Right atrium auricular region (tissue), 2 donors: ENCODE data around the gene NOPCHAP1. TPM values are rescaled to one million over a fixed set of nuclear protein-coding genes. Genes with fewer than 3 reads are reported as not detected.

Experiments
- DNase-seq: peaks from one replicate; pipeline ENCODE4 v3.0.0-alpha.2; 2019; ENCODE audit warnings: low spot score
- H3K27ac ChIP-seq, 2 donors: fragments of 200-600 bp; sonication (generic); 1 replicate in 1 of 2; 2 replicates in 1 of 2; pipeline ENCODE4 v1.5.1; 2016 to 2019
- H3K27me3 ChIP-seq, 2 donors: fragments of 200-600 bp; sonication (generic); one replicate each; pipeline versions ENCODE4 v1.5.1 to v1.6.0; 2017 to 2019
- H3K36me3 ChIP-seq: fragments of 200-600 bp; sonication (generic); one replicate; pipeline ENCODE4 v1.5.1; 2016
- H3K4me1 ChIP-seq, 2 donors: fragments of 200-600 bp; sonication (generic); one replicate each; pipeline versions ENCODE4 v1.5.1 to v1.6.0; 2017 to 2019
- H3K4me3 ChIP-seq, 2 donors: fragments of 200-600 bp; sonication (generic); 1 replicate in 1 of 2; 2 replicates in 1 of 2; pipeline ENCODE4 v1.5.1; 2017 to 2019; ENCODE audit warnings: mild to moderate bottlenecking in 1 of 2, moderate library complexity in 1 of 2
- H3K9me3 ChIP-seq, 2 donors: fragments of 200-600 bp; sonication (generic); one replicate each; pipeline ENCODE4 v1.5.1; 2019
- CTCF ChIP-seq, 2 donors: fragments of 200-600 bp; sonication (generic); IDR thresholded peaks; one replicate each; pipeline ENCODE4 v1.5.1; 2019; ENCODE audit warnings: antibody characterized with exemption in 2 of 2
- total RNA-seq, 2 donors: library from RNA; depleted of rRNA; stranded (reverse); fragments of >200 nt; gene quantifications; one replicate each; pipeline ENCODE4 v1.1.0, GENCODE V29; 2016

NOPCHAP1 gene
- total RNA-seq, 2 donors from 2014 or later: 1.9 to 3.7 TPM

- no peaks in the 10 kb centered on the region for H3K9me3 ChIP-seq
- H3K4me3 ChIP-seq: no peak overlapping the region
- peaks cover 0 to 11% of the 10 kb centered on the region in 2 donors for H3K4me1 ChIP-seq
- H3K27ac ChIP-seq: no peak overlapping the region
- no peaks in the 10 kb centered on the region for H3K27me3 ChIP-seq
- no peaks in the 10 kb centered on the region for H3K36me3 ChIP-seq
- no peak for DNase-seq
- TF ChIP-seq CTCF (IDR thresholded peaks at IDR 0.05): no peak
Measured at GRCh38 chr12:104960464-104960863, 25.7 kb upstream of the NOPCHAP1 start.

DNA sequence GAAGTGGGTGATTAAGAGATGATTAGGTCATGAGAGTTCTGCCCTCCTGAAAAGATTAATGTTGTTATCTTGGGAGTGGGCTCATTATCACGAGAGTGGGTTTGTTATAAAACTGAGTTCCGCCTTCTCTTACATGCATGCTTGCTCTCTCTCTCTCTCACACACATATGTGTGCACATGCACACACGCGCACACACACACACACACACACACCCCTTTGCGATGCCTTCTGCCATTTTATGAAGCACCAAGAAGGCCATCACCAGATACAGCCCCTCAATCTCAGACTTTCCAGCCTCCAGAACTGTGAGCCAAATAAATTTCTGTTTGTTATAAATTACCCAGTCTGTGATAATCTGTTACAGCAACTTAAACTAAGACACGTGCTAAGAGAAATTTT lies 22.4 kb upstream of the NOPCHAP1 start:
- Histone ChIP-seq H3K4me3 (no peak overlapping the region), H3K27me3 (no peaks in the 10 kb centered on the region), H3K4me1 (peaks cover 0 to 6% of the 10 kb centered on the region in 2 donors)

GRCh38 chr12:104964167-104964855 lies 21.8 kb upstream of the NOPCHAP1 start:
- no peak for DNase-seq
- peaks cover 0 to 2% of the 10 kb centered on the region in 2 donors for H3K4me1 ChIP-seq
- no peak overlapping the region for H3K4me3 ChIP-seq
- no peak overlapping the region for H3K27ac ChIP-seq
- H3K27me3 ChIP-seq: no peaks in the 10 kb centered on the region
- no peak for TF ChIP-seq CTCF (IDR thresholded peaks at IDR 0.05)
- no peaks in the 10 kb centered on the region for H3K9me3 ChIP-seq
- no peaks in the 10 kb centered on the region for H3K36me3 ChIP-seq

More for the DNA sequence above, 22.4 kb upstream of the NOPCHAP1 start:
- Histone ChIP-seq H3K36me3 (no peaks in the 10 kb centered on the region), H3K27ac (no peak overlapping the region), H3K9me3 (no peaks in the 10 kb centered on the region)
- no peak for TF ChIP-seq CTCF (IDR thresholded peaks at IDR 0.05)
- DNase-seq: no peak

DNA sequence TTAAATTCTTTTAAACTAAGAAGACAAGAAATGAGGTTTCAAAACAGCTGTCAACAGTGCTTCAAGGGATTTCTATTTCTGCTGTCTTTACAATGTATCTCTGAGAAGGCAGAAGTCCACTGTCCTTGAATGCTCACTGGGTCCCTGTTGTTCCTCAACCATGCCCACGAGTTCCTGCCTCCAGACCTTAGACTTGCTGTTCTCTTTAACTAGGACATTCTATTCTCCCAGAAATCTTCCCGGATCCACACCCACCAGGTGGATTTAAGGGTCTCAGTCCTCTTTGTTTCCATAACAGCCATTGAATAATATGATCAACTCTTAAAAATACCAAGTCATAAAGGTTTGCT lies 21.3 kb upstream of the NOPCHAP1 start:
- Histone ChIP-seq H3K27ac (no peak overlapping the region), H3K4me1 (no peaks in the 10 kb centered on the region), H3K9me3 (no peaks in the 10 kb centered on the region), H3K36me3 (no peaks in the 10 kb centered on the region), H3K27me3 (no peaks in the 10 kb centered on the region), H3K4me3 (no peak overlapping the region)
- no peak for DNase-seq
- TF ChIP-seq CTCF (IDR thresholded peaks at IDR 0.05): no peak

GRCh38 chr12:104966677-104967076 lies 19.4 kb upstream of the NOPCHAP1 start:
- Histone ChIP-seq H3K36me3 (no peaks in the 10 kb centered on the region), H3K9me3 (no peaks in the 10 kb centered on the region), H3K4me1 (no peaks in the 10 kb centered on the region), H3K27me3 (no peaks in the 10 kb centered on the region), H3K4me3 (no peak overlapping the region), H3K27ac (no peak overlapping the region)
- DNase-seq: no peak
- no peak for TF ChIP-seq CTCF (IDR thresholded peaks at IDR 0.05)

GRCh38 chr12:104969343-104969742 lies 16.8 kb upstream of the NOPCHAP1 start:
- no peak for TF ChIP-seq CTCF (IDR thresholded peaks at IDR 0.05)
- Histone ChIP-seq H3K27ac (no peak overlapping the region), H3K27me3 (no peaks in the 10 kb centered on the region), H3K9me3 (no peaks in the 10 kb centered on the region), H3K4me1 (no peaks in the 10 kb centered on the region), H3K4me3 (no peak overlapping the region), H3K36me3 (no peaks in the 10 kb centered on the region)
- DNase-seq: no peak
